Uterus (tissue), 2 donors: ENCODE results near the gene LY6G6D.

ENCODE experiments used
- POLR2A ChIP-seq, 2 donors: fragments of 450-650 bp; IDR thresholded peaks; one replicate each; pipeline ENCODE4 v1.6.1; 2016; ENCODE audit warnings: antibody characterized with exemption in 2 of 2, mild to moderate bottlenecking in 1 of 2, moderate library complexity in 1 of 2
- TF ChIP-seq, protein P1 (sequence below), 4 experiments: fragments of 200-600 bp in 2 of 4; fragments of 450-650 bp in 2 of 4; sonication (generic) in 2 of 4; IDR thresholded peaks; one replicate each; pipeline ENCODE4 v1.5.1; 2016 to 2019; ENCODE audit warnings: antibody characterized with exemption in 4 of 4, mild to moderate bottlenecking in 2 of 4, moderate library complexity in 1 of 4

DNA sequence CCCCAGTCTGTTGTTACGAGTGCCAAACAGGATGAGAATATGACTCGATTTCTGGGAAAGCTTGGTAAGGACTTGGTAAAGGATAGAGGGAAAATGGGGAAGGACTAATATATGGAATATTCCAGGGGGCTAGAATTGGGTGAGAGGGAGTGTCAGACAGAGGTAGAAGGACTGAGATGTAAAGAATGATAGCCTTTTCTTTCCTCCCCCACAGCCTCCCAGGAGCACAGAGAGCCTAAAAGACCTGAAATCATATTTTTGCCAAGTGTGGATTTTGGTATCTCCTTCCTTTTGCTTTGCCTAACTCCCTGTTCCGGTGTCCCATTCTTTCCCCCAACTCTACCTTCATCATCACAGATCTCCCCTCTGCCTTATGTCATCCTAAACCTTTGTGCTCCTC, 27.7 kb downstream of the LY6G6D start:
- TF ChIP-seq, protein P1, sequence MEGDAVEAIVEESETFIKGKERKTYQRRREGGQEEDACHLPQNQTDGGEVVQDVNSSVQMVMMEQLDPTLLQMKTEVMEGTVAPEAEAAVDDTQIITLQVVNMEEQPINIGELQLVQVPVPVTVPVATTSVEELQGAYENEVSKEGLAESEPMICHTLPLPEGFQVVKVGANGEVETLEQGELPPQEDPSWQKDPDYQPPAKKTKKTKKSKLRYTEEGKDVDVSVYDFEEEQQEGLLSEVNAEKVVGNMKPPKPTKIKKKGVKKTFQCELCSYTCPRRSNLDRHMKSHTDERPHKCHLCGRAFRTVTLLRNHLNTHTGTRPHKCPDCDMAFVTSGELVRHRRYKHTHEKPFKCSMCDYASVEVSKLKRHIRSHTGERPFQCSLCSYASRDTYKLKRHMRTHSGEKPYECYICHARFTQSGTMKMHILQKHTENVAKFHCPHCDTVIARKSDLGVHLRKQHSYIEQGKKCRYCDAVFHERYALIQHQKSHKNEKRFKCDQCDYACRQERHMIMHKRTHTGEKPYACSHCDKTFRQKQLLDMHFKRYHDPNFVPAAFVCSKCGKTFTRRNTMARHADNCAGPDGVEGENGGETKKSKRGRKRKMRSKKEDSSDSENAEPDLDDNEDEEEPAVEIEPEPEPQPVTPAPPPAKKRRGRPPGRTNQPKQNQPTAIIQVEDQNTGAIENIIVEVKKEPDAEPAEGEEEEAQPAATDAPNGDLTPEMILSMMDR (IDR thresholded peaks at IDR 0.05): no peak
- no peak for TF ChIP-seq POLR2A (IDR thresholded peaks at IDR 0.05)
